ENCODE measurements around the gene OST4.
"Not testable (repeated sequence)": the region's sequence is repeated elsewhere in the genome, so short reads cannot be mapped to it uniquely, and the experiment has no call there.

The OST4 gene

DNA sequence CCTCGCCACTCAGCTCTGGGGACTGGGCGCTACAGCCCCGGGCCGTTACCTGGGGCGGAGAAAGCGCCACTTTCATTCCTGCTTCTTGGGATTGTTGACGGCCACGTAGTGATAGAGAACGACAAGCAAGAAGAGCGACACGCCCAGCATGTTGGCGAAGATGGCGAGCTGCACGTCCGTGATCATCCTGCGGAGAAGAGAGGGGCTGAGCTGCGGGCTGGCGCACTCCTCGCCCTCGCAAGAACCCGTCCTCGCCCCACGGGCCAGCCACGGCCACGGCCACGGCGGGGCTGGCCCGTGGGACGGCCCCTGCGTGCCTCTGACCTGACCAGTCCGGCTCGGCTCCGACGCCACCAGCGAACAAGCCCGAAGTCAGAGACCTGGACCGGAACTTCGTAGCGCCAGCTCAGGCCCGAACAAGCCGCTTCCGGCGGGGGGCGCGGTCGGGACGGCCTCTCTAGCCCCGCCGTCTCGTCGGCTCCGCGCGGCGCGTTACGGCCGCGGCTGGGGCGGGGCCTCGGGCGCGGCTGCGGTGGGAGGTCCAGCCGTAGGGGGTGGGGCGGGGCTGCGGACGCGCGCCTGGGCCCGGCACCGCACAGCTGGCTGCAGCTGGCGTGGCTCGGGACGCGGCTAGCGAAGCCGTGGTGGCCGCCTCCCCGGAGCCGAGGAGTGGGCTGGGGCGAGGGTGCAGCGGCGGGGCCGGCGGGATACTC lies at the start of gene OST4:
Gene OST4, minus strand, starts transcription at position 378 of the 713 bp plus-strand sequence.
- peak; percentile 86 for DNase-seq

DNA sequence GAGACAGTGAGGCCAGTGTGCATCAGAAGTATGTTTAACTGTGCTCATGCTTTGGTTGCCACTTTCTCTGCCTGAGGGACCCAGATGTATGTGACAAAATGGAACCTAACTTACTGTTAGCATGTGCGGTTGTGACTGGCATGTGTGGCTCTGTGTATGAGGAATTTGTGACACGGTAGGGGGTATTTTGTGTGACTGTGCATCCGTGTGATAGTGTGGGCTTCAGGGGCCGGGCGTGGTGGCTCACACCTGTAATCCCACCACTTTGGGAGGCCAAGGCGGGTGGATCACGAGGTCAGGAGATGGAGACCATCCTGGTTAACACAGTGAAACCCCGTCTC lies 47.8 kb upstream of the OST4 start:
- DNase-seq, result not testable (repeated sequence)

DNA sequence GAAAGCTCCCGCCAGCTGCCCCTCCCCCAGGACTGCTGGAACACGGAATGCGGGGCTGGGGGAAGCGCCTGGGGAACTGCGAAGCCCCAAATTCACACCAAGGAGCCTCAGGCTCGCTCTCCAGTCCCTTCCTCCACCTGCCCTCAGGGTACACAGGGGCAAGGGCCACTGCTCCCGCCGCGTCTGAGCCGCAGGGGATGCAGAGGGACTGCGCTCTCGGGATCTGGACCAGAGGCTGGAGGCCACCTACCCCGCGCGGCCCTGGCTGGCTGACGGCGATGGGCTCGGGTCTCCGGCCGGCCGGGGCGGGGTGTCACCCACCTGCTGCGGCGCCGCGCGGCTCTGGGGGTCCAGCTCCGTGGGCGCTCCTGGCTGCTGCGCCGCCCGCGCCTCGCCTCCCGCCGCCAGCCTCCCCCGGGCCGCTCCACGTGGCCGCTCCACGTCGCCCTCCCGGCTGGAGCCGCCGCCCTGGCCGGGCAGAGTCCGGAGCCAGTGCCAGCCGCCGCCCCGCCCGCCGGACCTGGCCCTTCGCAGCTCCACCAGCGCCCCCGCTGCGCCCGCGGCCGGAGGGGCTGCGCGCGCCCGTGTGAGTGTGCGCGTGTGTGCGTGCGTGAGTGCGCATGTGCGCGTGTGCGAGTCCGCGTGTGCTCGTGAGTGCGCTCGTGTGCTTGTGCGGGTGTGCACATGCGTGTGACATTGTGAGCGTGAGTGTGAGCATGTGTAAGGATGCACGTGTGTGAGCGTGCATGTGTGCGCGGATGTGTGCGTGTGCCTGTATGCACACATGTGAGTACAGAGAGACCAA lies 47.3 kb upstream of the OST4 start, which contains the start of gene CGREF1:
Gene CGREF1, minus strand, starts transcription at position 604 of the 805 bp plus-strand sequence. CDS start 14,762 bp downstream, outside the sequence.
- DNase-seq, result no peak

DNA sequence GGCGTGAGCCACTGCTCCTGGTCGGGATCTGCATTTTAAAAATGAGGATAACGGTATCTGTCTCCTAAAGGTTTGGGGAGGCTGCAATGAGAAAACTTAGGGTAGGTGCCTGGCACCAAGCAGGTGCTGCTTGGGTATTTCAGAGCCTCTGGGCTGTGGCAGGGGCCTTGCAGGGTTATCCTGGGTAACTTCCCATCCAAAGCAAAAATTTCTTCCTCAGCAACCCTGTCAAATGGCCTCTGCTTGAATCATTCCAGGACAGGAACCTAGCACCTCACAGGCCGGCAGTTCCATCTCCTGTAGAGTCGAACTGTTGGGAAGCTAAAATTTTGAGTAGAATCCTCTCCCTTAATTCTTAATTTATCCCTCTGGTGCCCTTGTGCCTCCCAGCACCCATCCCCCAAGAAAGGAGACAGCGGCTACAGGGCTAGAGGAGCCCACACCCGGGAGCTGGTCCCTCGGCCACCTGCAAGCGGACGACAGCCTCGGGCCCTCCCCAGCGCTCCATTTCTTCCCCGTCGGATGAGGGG lies 46.6 kb upstream of the OST4 start:
- DNase-seq, result no peak

DNA sequence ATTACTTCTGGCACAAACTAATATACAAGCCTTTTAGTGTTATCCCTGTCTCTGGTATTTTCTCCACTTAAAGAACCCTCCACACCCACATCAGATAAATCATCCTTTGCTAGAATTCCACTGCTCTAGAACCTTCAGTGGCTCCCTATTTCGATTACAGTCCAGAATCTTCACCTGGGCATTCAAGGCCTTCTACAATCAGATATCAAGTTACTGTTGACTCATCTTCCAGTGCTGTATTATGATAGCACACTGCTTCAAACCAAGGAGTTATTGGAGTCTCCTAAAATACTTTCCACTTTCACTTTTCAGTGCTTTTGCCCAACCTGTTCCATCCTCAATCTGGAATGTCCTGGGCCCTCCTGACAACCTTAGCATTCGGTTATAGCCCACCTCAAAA lies 44.1 kb upstream of the OST4 start:
- no peak for DNase-seq

DNA sequence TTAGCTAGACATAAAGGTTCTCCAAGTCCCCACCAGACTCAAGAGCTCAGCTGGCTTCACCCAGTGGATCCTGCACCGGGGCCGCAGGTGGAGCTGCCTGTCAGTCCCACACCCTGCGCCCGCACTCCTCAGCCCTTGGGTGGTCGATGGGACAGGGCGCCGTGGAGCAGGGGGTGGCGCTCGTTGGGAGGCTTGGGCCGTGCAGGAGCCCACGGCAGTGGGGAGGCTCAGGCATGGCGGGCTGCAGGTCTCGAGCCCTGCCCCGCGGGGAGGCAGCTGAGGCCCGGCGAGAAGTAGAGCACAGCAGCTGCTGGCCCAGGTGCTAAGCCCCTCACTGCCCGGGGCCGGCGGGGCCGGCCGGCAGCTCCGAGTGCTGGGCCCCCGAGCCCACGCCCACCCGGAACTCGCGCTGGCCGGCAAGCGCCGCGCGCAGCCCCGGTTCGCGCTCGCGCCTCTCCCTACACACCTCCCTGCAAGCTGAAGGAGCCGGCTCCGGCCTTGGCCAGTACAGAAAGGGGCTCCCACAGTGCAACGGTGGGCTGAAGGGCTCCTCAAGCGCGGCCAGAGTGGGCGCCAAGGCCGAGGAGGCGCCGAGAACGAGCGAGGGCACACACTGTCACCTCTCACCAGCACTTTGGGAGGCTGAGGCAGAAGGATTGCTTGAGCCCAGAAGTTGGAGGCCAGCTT lies 40.1 kb upstream of the OST4 start:
- not testable (repeated sequence) for DNase-seq

DNA sequence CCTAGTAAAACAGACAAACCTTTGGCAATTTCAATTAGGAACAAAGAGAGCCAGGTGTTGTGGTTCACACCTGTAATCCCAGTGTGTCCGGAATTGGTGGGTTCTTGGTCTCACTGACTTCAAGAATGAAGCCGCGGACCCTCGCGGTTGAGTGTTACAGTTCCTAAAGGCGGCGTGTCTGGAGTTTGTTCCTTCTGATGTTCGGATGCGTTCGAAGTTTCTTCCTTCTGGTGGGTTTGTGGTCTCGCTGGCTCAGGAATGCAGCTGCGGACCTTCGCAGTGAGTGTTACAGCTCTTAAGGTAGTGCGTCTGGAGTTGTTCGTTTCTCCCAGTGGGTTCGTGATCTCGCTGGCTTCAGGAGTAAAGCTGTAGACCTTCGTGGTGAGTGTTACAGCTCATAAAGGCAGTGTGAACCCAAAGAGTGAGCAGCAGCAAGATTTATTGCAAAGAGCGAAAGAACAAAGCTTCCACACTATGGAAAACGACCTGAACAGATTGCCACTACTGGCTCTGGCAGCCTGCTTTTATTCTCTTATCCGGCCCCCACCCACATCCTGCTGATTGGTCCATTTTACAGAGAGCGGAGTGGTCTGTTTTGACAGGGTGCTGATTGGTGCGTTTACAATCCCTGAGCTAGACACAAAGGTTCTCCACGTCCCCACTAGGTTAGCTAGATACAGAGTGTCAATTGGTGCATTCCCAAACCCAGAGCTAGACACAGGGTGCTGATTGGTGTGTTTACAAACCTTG lies 39.3 kb upstream of the OST4 start:
- DNase-seq, result not testable (repeated sequence)

DNA sequence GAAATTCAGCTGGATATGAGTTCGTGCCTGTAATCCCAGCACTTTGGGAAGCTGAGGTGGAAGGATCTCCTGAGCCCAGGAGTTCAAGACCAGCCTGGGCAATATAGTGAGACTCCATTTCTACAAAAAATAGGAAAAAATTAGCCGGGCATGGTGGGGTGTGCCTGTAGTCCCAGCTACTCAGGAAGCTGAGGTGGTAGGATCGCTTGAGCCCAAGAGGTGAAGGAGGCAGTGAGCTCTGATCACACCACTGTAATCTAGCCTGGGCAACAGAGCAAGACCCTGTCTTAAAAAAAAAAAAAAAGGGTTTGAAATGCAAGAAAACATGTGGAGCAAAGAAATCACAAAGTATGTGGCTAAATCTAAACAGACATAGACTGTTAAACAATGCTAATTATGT lies 37.6 kb upstream of the OST4 start:
- no peak for DNase-seq

DNA sequence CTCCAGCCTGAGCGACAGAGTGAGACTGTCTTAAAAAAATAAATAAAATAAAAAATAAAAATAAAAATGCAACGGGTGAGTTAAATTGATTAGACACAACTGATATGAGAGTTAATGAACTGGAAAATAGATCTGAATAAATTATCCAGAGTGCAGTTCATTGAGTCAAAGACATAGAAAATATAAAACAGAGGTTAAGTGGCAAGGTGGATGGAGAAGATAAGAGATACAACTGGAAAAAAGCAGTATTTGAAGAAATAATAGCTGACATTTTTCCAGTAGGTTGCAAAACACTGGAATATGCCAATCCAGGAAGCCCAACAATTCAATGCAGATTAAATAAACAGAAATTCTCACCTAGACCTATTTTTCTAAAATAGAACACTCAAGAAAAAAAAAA lies 36.8 kb upstream of the OST4 start:
- no peak for DNase-seq

DNA sequence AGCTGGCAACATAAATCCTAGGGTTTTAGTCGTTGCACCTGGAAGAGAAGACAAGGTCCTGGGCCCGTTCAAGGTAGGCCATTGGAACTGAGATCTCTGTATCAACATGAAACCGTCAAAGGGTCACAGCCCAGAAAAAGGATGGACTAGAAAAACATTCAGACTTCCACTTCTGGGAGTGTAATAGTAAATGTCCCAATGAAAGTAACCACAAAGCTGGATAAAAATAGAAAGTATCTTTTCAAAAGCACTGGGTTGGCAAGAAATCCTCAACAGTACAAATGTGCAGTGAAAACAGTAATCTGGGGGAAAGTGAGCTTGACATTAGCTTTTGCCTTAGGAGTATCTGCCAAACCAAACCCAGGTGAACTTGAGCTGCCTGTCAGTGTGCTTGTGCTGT lies 34.5 kb upstream of the OST4 start:
- no peak for DNase-seq

DNA sequence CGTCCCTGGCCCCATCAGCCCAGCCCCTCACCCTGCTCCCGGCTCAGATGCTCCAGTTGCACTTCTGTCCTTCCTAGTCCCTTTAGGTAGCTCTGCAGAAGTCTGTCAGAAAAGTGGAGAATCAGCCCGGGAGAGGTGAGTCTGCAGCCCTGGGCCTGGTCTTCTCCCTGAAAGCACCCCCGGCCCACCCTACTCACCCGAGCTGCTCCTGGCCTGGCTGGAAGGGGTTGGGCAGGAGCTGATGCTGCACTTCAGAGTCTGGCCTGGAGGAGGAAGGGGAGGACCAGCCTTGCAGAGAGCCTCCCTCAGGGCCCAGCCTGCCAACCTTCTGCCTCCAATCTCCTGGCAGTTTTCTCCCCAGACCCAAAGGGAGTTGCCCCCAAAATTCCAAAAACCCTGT lies 30.9 kb upstream of the OST4 start:
- DNase-seq, result no peak

DNA sequence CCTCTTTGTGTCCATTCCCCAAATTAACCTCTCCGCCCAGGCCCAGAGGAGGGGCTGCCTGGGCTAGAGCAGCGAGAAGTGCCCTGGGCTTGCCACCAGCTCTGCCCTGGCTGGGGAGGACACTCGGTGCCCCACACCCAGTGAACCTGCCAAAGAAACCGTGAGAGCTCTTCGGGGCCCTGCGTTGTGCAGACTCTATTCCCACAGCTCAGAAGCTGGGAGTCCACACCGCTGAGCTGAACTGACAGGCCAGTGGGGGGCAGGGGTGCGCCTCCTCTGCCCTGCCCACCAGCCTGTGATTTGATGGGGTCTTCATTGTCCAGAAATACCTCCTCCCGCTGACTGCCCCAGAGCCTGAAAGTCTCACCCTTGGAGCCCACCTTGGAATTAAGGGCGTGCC lies 28.6 kb upstream of the OST4 start:
- no peak for DNase-seq

DNA sequence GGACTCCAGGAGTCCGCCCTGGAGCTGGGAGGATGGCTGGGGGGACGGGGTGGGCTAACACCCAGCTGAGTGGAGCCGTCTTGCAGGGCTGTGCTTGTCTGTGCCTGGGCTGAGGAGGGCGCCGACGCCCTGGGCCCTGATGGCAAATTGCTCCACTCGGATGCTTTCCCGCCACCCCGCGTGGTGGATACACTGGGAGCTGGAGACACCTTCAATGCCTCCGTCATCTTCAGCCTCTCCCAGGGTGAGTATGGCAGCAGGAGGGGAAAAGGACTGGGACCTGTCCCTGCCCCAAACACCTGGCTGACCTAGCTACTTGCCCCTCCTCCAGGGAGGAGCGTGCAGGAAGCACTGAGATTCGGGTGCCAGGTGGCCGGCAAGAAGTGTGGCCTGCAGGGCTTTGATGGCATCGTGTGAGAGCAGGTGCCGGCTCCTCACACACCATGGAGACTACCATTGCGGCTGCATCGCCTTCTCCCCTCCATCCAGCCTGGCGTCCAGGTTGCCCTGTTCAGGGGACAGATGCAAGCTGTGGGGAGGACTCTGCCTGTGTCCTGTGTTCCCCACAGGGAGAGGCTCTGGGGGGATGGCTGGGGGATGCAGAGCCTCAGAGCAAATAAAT lies 28.0 kb upstream of the OST4 start:
- no peak for DNase-seq

DNA sequence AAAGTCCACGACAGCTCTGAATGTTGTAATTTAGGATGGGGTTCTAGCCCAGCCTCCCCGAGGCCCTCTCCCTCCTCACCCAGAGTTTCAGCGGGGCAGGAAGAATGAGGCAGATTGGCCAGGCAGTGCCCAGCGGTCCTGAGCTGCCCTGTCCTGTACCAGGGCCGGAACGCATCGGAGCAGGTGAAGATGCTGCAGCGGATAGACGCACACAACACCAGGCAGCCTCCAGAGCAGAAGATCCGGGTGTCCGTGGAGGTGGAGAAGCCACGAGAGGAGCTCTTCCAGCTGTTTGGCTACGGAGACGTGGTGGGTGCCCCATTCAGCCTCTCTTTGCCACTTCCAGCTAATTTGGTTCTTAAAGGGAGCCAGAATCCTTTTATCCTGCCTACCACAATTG lies 25.9 kb upstream of the OST4 start:
- DNase-seq, result no peak

DNA sequence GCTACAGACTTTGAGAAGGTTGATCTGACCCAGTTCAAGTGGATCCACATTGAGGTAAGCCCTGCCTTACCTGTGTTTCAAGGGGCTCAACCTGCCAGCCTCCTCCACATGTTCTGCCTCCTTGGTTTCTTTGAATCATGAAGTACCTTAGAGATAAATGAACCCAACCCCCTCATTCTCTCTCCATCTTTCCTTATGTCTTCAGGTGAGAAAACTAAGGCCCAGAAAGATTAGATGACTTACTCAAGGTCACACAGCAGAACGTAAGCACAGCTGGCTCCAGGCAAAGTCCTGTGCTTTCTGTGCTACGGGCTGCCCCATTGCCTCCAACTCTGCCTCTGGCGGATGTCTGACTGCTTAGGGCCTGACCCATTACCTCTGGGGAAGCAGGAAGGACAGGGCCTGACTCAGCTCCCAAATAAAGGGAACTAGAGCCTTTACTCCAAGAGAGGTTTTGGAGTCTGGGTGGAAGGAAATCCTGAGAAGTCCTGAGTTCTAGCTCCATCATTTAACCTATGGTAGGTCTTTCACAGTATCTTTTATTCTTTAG lies 25.4 kb upstream of the OST4 start:
- DNase-seq, result no peak

DNA sequence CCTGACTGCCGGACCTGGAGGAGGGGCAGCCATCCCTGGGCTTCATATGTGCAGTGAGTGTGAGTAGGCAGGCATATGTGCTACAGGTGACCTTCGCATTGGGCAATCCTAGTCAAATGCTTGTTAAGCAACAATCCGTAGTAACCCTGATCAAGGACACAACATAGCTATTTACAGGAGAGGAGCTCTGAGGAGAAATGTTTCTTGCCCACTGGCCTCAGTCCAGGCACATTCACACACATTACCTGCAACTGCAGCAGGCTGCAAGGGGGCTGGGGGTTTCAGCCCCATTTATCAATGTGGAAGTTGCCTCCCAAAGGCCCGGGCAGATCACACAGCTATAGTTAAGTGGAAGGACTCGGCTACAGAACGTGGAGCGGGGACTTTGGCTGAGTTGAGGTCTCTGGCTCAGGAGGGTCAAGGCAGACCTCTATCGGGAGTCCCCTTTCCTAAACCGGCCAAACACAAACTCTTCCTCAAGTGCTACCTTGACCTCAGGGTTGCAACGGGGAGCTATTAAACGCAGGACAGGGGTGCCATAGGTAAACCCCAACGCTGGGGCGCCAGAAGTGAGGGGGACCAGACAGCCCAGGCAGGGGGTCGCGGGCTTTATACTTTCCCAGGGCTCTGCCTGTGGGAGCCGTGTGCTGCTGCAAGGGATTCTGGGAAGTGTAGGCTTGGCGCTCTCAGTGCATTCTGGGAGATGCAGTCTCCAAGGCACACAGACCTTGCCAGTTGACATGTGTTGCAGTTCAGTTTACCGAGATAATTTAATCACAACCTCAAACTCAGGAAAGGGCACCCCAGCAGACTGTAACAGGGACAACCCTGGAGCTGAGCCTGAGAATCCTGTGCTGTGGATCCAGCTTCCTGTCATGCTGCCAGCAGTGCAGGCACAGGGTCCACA lies 24.5 kb upstream of the OST4 start:
- no peak for DNase-seq

DNA sequence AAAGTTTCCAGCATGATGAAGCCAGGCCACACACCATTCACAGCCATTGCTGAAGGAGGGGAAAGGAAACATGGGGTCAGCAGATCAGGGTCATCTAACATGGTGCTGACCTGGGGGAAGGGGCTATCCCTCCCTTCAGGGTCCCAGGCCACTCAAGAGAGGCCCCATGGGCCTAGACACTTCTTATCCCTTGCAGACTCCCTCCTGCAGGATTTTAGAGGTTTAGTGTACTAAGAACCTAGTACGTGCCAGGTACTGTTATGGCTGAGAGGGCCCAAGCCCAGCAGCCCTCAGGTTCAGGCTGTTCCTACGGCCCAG lies 23.9 kb upstream of the OST4 start:
- DNase-seq, result no peak

DNA sequence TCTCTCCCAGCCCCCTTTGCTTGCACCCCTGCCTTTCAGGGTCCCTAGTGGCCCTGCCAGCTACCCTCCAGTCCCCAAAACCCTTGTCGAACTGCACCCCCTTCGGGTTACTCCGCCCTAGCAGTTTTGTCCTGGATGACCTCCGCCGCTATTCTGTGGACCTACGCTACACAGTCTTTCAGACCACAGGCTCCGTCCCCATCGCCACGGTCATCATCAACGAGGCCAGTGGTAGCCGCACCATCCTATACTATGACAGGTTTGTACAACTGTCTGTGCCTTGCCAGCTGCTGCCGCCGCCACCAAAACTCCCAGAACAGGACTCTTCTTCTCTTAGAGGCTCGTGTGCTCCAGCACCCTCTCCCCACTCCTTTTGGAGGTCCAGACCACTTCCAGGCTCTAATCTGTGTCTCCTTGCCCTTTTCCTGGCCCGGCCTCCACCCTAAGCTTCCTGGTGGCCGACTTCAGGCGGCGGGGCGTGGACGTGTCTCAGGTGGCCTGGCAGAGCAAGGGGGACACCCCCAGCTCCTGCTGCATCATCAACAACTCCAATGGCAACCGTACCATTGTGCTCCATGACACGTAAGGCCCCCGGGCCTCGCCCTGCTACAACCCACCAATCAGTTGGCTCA lies 23.0 kb upstream of the OST4 start:
- DNase-seq, result no peak

DNA sequence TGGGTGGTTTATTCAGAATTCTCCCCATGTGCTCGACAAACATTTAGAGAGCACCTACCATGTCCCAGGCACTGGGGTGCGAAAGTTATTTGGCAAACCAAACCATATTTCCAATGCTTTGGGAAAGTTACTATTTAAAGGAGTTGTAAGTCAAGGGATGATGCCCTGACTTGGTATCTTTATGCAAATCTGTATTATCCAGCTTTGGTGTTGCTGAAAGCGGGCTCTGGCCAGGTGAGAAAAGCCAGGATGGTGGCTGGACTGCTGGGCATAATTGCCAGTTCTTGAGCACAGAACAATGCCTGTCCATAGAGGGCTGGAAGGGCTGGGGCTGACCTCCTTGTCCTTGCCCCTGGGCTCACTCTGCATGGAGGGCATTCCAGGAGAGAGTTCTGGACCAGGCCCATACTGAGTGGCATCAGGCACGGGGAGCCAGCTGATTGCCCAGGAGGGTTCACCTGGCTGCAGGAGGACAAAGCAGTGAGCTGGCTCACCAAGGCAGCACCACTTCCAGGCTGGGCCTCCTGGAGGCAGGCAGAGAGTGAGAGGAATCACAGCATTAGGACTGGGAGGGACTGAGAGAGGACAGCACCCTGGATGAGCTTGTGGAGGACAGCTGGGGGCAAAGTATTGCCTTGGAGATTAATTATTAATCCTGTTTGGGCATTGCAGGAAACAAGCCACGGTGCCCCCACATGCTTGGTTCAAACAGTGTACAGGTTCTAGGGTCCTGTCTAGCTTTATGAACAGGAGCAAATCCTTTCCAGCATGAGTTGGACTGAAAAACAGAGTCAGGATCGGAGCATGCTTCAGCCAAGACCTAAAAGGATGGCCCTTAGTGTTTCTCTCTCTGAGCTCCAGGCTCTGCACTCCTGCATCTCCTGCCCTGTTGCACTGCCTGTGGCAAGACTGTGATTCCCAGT lies 22.2 kb upstream of the OST4 start:
- DNase-seq, result no peak
